Left ventricle myocardium inferior (tissue), 1 donor: ENCODE results near the gene GAS7. TPM values are rescaled to one million over a fixed set of nuclear protein-coding genes. Genes with fewer than 3 reads are reported as not detected.

Source experiments
- DNase-seq: peaks from one replicate; pipeline ENCODE4 v3.0.0-alpha.2; 2020
- H3K27ac ChIP-seq: fragments of 200-600 bp; replicated peaks from 2 replicates; pipeline ENCODE4 v1.8.0; 2021
- H3K27me3 ChIP-seq: fragments of 200-600 bp; 2 replicates; pipeline ENCODE4 v1.8.0; 2021; ENCODE audit warnings: low read depth
- H3K36me3 ChIP-seq: fragments of 200-600 bp; 2 replicates; pipeline ENCODE4 v1.8.0; 2021
- H3K4me1 ChIP-seq: fragments of 200-600 bp; 2 replicates; pipeline ENCODE4 v1.8.0; 2021
- H3K4me3 ChIP-seq: fragments of 200-600 bp; 2 replicates; pipeline ENCODE4 v1.8.0; 2021; ENCODE audit warnings: mild to moderate bottlenecking, moderate library complexity
- H3K9me3 ChIP-seq: fragments of 200-600 bp; replicated peaks from 2 replicates; pipeline ENCODE4 v1.8.0; 2021
- CTCF ChIP-seq: fragments of 200-600 bp; IDR thresholded peaks from 2 replicates; pipeline ENCODE4 v1.8.0; 2021; ENCODE audit warnings: antibody characterized with exemption, mild to moderate bottlenecking, borderline replicate concordance
- intact Hi-C: fragments of 100-400 bp; cut with micrococcal nuclease; formaldehyde crosslinking; loops from one replicate; pipeline ENCODE4 v1.11.0; 2022
- total RNA-seq: library from RNA; stranded (reverse); fragmentation: NEBNext Ultra II Directional; extraction: Animal tissue kit (Norgen Biotek cat#: 25700); gene quantifications from one replicate; pipeline ENCODE4 v1.2.1, GENCODE V29; 2021
- donor health status: DM: no; HTN: yes; CAD: no; lungs with severe emphysema.

Gene GAS7
- total RNA-seq, 1 donor from 2014 or later, result 87.6 TPM

GRCh38 chr17:9868552-9868951, 329.9 kb downstream of the GAS7 start:
- no peak for DNase-seq
- no peak for TF ChIP-seq CTCF
- Histone ChIP-seq H3K27me3 (no peaks in the 10 kb centered on the region), H3K4me3 (no peak overlapping the region), H3K36me3 (no peaks in the 10 kb centered on the region), H3K9me3 (peaks cover 6% of the 10 kb centered on the region), H3K27ac (no peak overlapping the region), H3K4me1 (no peaks in the 10 kb centered on the region)
- intact Hi-C loops, result no loop called here

- Histone ChIP-seq H3K36me3 (no peaks in the 10 kb centered on the region), H3K9me3 (peaks cover 21% of the 10 kb centered on the region), H3K27ac (no peak overlapping the region), H3K4me1 (no peaks in the 10 kb centered on the region), H3K4me3 (no peak overlapping the region), H3K27me3 (no peaks in the 10 kb centered on the region)
- TF ChIP-seq CTCF, result no peak
- no peak for DNase-seq
- intact Hi-C loops, result no loop called here
Observed at GRCh38 chr17:9865586-9865985, 332.8 kb downstream of the GAS7 start.

GRCh38 chr17:9862949-9863348, 335.5 kb downstream of the GAS7 start:
- intact Hi-C loops, result no loop called here
- no peaks in the 10 kb centered on the region for H3K4me1 ChIP-seq

GRCh38 chr17:9862220-9862619, 336.2 kb downstream of the GAS7 start:
- TF ChIP-seq CTCF, result no peak
- Histone ChIP-seq H3K9me3 (peaks cover 44% of the 10 kb centered on the region), H3K4me1 (no peaks in the 10 kb centered on the region), H3K4me3 (no peak overlapping the region), H3K36me3 (no peaks in the 10 kb centered on the region), H3K27me3 (no peaks in the 10 kb centered on the region), H3K27ac (no peak overlapping the region)
- DNase-seq, result no peak
- intact Hi-C loops, result no loop called here

More at GRCh38 chr17:9862949-9863348, 335.5 kb downstream of the GAS7 start:
- no peak for TF ChIP-seq CTCF
- no peak for DNase-seq
- no peaks in the 10 kb centered on the region for H3K36me3 ChIP-seq
- H3K27me3 ChIP-seq, result no peaks in the 10 kb centered on the region
- peaks cover 39% of the 10 kb centered on the region for H3K9me3 ChIP-seq
- no peak overlapping the region for H3K27ac ChIP-seq
- H3K4me3 ChIP-seq, result no peak overlapping the region

- H3K9me3 ChIP-seq, result peaks cover 38% of the 10 kb centered on the region
- no peak overlapping the region for H3K4me3 ChIP-seq
- no peak for TF ChIP-seq CTCF
- DNase-seq, result no peak
- intact Hi-C loops, result no loop called here
- H3K27me3 ChIP-seq, result no peaks in the 10 kb centered on the region
- H3K4me1 ChIP-seq, result no peaks in the 10 kb centered on the region
- H3K27ac ChIP-seq, result no peak overlapping the region
- no peaks in the 10 kb centered on the region for H3K36me3 ChIP-seq
Observed at GRCh38 chr17:9860851-9861250, 337.6 kb downstream of the GAS7 start.

Other genes with a start within 250 kb of the GAS7 start
- not detected for gene MYH13, start 174.4 kb upstream of the GAS7 start, total RNA-seq
- gene MYH8, start 223.3 kb upstream of the GAS7 start, total RNA-seq, result not detected